OCI-LY1 (cell line): Measurements from ENCODE around the gene GDF10.

ENCODE experiments used
- H2AFZ ChIP-seq: fragments of 200-600 bp; sonication (generic), shearing (Covaris generic); 2 replicates; pipeline ENCODE4 v1.6.0; 2014; ENCODE audit warnings: antibody characterized with exemption, mild to moderate bottlenecking, low read length
- H3F3A ChIP-seq: fragments of 200-600 bp; sonication (generic), shearing (Covaris generic); 2 replicates; pipeline ENCODE4 v1.6.0; 2014; ENCODE audit warnings: mild to moderate bottlenecking, antibody characterized with exemption, low read length, moderate library complexity; ENCODE audit not compliant: insufficient read depth
- H3K27ac ChIP-seq: fragments of 200-600 bp; sonication (generic); 2 replicates; pipeline ENCODE4 v1.5.1; 2014; ENCODE audit warnings: low read length, mixed run types, mild to moderate bottlenecking, low read depth; ENCODE audit not compliant: poor library complexity, severe bottlenecking
- H3K27me3 ChIP-seq: fragments of 200-600 bp; sonication (generic); 2 replicates; pipeline ENCODE4 v1.6.0; 2014; ENCODE audit warnings: antibody characterized with exemption, mild to moderate bottlenecking, low read length, moderate library complexity; ENCODE audit not compliant: insufficient read depth
- H3K36me3 ChIP-seq: fragments of 200-600 bp; sonication (generic); 2 replicates; pipeline ENCODE4 v1.6.1; 2014; ENCODE audit warnings: mild to moderate bottlenecking, antibody characterized with exemption, low read length, moderate library complexity, mixed read lengths; ENCODE audit not compliant: insufficient read depth
- H3K4me1 ChIP-seq: fragments of 200-600 bp; sonication (generic); 2 replicates; pipeline ENCODE4 v1.5.1; 2014; ENCODE audit warnings: mild to moderate bottlenecking, low read length, moderate library complexity; ENCODE audit not compliant: insufficient read depth, severe bottlenecking
- H3K4me2 ChIP-seq: fragments of 200-600 bp; sonication (generic), shearing (Covaris generic); 2 replicates; pipeline ENCODE4 v1.6.1; 2014; ENCODE audit warnings: low read length
- H3K4me3 ChIP-seq: fragments of 200-600 bp; sonication (generic); 2 replicates; pipeline ENCODE4 v1.5.1; 2014; ENCODE audit warnings: low read length, low read depth, mild to moderate bottlenecking, mixed read lengths; ENCODE audit not compliant: poor library complexity, severe bottlenecking
- H3K79me2 ChIP-seq: fragments of 200-600 bp; shearing (Covaris generic); 2 replicates; pipeline ENCODE4 v1.6.1; 2016; ENCODE audit warnings: mixed run types, low read length, mixed read lengths; ENCODE audit not compliant: insufficient read depth
- H3K9ac ChIP-seq: fragments of 200-600 bp; sonication (generic), shearing (Covaris generic); 2 replicates; pipeline ENCODE4 v1.6.1; 2014; ENCODE audit warnings: mild to moderate bottlenecking, low read length, mixed read lengths
- H3K9me2 ChIP-seq: fragments of 200-600 bp; sonication (generic), shearing (Covaris generic); 2 replicates; pipeline ENCODE4 v1.6.1; 2014; ENCODE audit warnings: low read depth, mild to moderate bottlenecking, low read length, mixed read lengths
- H3K9me3 ChIP-seq: fragments of 200-600 bp; shearing (Covaris generic); 2 replicates; pipeline ENCODE4 v1.6.1; 2014; ENCODE audit warnings: low read length, mixed read lengths
- H4K20me1 ChIP-seq: fragments of 200-600 bp; sonication (generic), shearing (Covaris generic); 2 replicates; pipeline ENCODE4 v1.6.0; 2016; ENCODE audit warnings: mild to moderate bottlenecking, low read length; ENCODE audit not compliant: insufficient read depth
- EZH2 ChIP-seq: fragments of 200-600 bp; sonication (generic), shearing (Covaris generic); IDR thresholded peaks from 2 replicates; pipeline ENCODE4 v1.8.0; 2017; ENCODE audit warnings: borderline replicate concordance, mixed run types, mild to moderate bottlenecking, antibody characterized with exemption, low read length, moderate library complexity, mixed read lengths
- TF ChIP-seq, protein P1 (sequence below): fragments of 200-600 bp; sonication (generic), shearing (Covaris generic); IDR thresholded peaks from 2 replicates; pipeline ENCODE4 v1.5.1; 2017; ENCODE audit warnings: mild to moderate bottlenecking, antibody characterized with exemption, low read length, moderate library complexity, mixed read lengths

Gene GDF10

DNA sequence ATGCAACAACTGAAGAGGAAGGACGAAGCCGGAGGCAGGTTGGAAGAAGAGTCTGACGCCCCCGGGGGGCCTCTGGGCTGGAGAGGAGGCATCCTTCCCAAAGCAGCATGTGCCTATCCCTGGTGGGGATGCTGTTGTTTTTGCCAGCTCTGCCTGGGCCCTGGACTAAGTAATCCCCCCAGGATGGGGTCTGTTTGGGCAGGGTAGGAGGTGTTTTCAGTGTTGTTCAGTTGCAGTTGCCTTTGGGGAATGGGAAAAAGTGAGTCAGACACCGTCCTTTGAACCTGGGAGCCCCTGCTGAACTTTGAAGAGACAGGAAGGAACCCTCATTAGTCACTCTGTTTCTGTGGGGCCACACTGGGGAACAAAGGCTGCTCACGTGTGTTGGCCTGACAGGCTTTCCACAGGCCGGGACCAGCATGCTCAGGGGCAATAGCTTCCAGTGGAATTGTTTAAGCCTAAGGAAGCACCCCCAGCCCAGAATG lies 35.2 kb upstream of the GDF10 start:
- H3K4me1 ChIP-seq = peaks cover 33% of the 10 kb centered on the region
- no peaks in the 10 kb centered on the region for H4K20me1 ChIP-seq
- no peaks in the 10 kb centered on the region for H3F3A ChIP-seq
- no peak overlapping the region for H3K4me3 ChIP-seq
- no peak overlapping the region for H2AFZ ChIP-seq
- no peak overlapping the region for H3K4me2 ChIP-seq
- no peak overlapping the region for H3K27ac ChIP-seq
- H3K9ac ChIP-seq = no peak overlapping the region
- H3K36me3 ChIP-seq = no peaks in the 10 kb centered on the region
- H3K9me2 ChIP-seq = no peaks in the 10 kb centered on the region
- no peaks in the 10 kb centered on the region for H3K9me3 ChIP-seq
- H3K27me3 ChIP-seq = no peaks in the 10 kb centered on the region
- no peak for TF ChIP-seq EZH2
- TF ChIP-seq, protein P1, sequence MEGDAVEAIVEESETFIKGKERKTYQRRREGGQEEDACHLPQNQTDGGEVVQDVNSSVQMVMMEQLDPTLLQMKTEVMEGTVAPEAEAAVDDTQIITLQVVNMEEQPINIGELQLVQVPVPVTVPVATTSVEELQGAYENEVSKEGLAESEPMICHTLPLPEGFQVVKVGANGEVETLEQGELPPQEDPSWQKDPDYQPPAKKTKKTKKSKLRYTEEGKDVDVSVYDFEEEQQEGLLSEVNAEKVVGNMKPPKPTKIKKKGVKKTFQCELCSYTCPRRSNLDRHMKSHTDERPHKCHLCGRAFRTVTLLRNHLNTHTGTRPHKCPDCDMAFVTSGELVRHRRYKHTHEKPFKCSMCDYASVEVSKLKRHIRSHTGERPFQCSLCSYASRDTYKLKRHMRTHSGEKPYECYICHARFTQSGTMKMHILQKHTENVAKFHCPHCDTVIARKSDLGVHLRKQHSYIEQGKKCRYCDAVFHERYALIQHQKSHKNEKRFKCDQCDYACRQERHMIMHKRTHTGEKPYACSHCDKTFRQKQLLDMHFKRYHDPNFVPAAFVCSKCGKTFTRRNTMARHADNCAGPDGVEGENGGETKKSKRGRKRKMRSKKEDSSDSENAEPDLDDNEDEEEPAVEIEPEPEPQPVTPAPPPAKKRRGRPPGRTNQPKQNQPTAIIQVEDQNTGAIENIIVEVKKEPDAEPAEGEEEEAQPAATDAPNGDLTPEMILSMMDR = no peak
- no peaks in the 10 kb centered on the region for H3K79me2 ChIP-seq

DNA sequence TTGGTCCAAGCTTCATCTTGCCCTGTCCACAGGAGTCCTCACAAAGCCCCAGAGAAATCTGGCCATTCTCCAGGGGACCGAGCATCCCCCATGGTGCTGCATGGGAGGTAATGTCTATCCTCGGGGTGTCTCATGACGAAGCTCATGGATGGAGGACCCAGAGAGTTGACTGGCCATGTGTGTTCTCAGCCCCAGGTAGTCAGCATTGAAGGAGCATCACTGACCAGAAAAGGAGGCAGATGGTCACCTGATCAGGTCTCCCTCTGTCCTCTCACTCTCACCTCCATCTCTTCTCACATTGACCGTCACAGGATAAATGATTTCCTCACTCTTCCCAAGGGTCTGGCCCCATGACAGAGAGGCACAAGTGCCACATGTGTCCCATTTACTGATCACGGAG lies 33.4 kb upstream of the GDF10 start:
- Histone ChIP-seq H3K9ac (no peak overlapping the region), H3K9me3 (no peaks in the 10 kb centered on the region), H3F3A (no peaks in the 10 kb centered on the region), H3K4me1 (peaks cover 16% of the 10 kb centered on the region), H3K4me3 (no peak overlapping the region), H4K20me1 (no peaks in the 10 kb centered on the region), H3K36me3 (no peaks in the 10 kb centered on the region), H2AFZ (no peak overlapping the region), H3K79me2 (no peaks in the 10 kb centered on the region), H3K9me2 (no peaks in the 10 kb centered on the region), H3K27ac (no peak overlapping the region), H3K4me2 (no peak overlapping the region), H3K27me3 (no peaks in the 10 kb centered on the region)
- TF ChIP-seq, protein P1 = no peak
- TF ChIP-seq EZH2 = no peak

DNA sequence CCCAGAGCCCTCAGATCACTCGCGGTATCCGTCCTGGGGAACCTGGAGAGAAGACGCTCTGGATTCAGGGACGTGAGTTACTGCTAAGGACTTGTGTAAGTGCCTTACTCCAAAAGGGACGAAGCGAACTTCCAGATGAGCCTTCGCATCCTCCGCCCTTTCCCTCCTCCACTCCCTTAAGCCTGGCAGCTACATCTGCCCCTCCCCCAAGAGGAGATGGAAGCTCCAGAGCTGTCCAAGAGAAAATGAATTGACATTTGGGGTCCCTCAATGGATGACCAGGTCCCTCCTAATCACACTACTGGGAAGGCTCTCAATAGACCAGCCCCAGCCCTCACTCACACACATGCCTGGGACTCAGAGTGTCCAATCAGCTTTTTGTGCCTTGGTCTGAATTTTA lies 31.3 kb upstream of the GDF10 start:
- no peak for TF ChIP-seq EZH2
- TF ChIP-seq, protein P1 = no peak
- Histone ChIP-seq H3F3A (no peaks in the 10 kb centered on the region), H3K79me2 (no peaks in the 10 kb centered on the region), H3K9ac (no peak overlapping the region), H3K9me2 (no peaks in the 10 kb centered on the region), H3K27ac (no peak overlapping the region), H3K36me3 (no peaks in the 10 kb centered on the region; the same call in 1 of the 2 replicates), H3K9me3 (0 out of 2 replicates have a peak, but pooled peaks cover 2% of the 10 kb centered on the region), H3K4me2 (no peak overlapping the region), H3K4me3 (no peak overlapping the region), H3K27me3 (no peaks in the 10 kb centered on the region), H2AFZ (no peak overlapping the region), H3K4me1 (no peaks in the 10 kb centered on the region), H4K20me1 (no peaks in the 10 kb centered on the region)
